ENCODE measurements around the gene SH2D4B.
A peak's percentile ranks its signal among the peaks of the same experiment; 100 is the strongest.

SH2D4B gene

GRCh38 chr10:80537736-80538480, at the start of gene SH2D4B:
SH2D4B (plus strand) TSS chr10:80537902; CDS start chr10:80538332, 430 bp downstream.
- no peak for DNase-seq

GRCh38 chr10:80488539-80489066, 49.1 kb upstream of the SH2D4B start:
- DNase-seq, result no peak

GRCh38 chr10:80489371-80490112, 48.2 kb upstream of the SH2D4B start:
- DNase-seq, result no peak

DNA sequence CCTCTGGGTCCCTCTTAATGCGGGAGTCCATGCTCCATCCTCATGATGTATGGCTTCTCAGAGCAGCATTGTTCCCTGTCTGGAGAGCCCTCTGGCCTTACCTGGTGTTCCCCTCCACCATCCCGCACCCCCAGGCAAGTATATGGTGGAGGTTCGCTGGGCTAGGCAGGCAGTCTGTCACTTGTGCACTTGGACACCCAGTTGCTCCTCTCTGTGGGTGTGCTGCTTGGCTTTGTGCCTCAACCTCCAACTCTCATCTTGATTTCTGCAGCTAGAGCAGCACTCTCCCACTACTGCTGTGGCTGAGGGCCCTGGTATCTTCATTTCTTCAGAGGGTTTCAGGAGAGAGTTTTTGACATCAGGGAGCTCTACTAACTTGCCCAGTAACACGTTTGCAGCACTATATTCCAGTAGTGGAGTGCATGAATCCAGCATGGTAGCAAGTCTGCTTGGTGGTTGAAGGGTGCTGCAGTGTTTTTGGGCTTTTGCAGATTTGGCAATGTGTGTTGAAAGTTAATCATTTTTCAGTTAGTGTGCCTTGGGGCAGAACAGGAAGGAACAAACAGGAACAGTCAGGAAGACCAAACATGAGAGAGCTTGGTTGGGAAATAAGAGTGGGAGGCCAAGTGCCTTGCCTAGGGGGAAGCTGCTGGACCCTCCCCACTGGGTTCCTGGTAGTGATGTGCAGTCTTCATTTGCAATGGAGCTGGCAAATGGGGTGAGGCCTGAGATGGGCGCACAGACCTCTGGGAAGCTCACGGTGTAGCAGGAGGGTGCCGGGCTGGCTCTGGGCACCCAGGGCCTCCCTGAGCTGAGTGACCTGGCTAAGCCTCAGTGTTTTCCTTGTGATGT, 46.2 kb upstream of the SH2D4B start:
- no peak for DNase-seq

DNA sequence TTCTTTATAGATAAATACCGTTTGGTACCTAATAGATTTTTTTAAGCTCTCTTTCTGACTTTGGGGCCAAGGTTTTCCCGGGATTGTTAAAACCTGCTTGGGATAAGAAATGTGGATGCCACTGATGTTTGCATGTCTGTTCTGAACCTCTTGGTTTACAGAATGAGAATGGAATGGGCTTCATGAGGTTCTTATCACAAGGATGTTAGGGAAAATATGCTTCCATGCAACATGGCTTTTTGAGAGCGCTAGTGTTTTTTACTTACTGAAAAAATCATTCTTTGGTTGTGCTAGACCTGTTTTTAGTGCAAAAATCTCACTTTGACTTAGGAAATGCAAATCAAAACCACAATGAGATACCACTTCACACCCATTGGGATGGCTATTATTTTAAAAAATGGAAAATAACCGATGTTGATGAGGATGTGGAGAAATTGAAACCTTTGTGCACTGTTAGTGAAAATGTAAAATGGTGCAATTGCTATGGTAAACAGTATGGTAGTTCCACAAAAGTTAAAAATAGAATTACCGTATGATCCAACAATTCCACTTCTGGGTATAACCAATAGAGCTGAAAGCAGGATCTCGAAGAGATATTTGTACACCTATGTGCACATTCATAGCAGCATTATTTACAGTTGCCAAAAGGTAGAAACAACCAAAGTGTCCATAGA, 44.7 kb upstream of the SH2D4B start:
- DNase-seq, result no peak

DNA sequence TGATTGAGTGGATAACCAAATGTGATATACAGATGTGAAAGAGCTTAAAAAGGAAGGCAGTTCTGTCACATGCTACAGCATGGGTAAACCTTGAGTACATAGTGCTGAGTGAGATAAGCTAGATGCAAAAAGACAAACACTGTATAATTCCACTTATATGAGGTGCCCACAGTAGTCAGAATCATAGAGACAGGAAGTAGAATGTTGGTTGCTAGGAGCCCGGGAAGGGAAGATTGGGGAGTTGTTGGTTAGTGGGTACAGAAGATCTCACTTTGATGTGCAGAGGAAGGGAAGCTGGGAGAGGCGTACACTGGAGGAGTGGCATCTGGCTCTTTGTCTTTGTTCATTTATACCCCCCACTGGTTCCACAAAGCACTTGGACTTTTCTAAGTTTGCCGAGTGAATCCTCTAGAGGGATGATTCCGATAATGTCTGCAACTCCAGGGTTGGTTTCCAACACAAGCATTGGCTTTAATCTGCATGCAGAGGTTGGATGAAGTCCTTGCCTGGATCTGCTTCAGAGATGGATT, 44.1 kb upstream of the SH2D4B start:
- DNase-seq, result no peak

GRCh38 chr10:80496555-80497172, 41.0 kb upstream of the SH2D4B start:
- DNase-seq, result no peak

DNA sequence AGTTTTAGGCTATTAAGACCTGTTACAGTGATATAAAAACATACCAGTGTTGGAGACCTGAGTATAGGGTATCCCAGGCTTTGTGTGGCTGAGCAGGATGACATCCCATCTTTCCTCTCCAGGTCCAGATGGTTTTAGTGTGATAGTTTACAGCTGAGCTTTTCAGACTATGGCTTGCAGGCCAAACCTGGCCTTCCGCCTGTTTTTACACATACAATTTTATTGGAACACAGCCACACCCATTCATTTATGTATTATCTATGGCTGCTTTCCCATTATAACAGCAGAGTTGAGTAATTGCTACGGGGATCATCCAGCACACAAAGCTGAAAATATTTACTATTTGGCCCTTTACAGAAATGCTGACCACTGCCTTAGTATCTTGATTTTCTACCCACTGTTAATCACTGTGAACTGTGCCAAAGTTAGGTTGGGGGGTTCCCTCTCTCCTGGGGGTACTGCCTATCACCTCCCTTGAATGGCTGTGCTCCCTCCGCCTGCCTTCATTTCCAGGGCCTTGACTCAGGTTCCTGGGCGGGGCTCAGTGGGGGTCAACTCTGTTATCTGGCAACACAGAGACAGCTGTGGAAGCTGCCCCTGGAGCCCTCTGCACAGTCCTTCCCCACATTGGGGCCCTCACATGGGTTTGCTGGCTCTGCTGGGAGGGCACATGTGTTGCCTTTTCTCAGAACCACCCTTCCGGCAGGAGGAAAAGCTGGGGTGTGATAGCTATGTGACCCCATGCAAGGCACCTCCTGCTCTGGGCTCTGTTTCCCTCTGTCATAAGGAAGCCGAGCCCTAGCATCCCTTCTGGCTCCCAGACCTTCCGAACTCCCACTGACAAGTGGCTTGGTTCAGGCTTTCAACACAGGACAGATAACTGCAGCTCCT, 40.3 kb upstream of the SH2D4B start:
- DNase-seq, result no peak

GRCh38 chr10:80498078-80498832, 39.4 kb upstream of the SH2D4B start:
- no peak for DNase-seq

GRCh38 chr10:80498833-80499741, 38.6 kb upstream of the SH2D4B start:
- peak; percentile 84 for DNase-seq

GRCh38 chr10:80500572-80501380, 36.9 kb upstream of the SH2D4B start:
- peak; percentile 58 for DNase-seq

- DNase-seq, result no peak
These were observed 36.3 kb upstream of the SH2D4B start for GRCh38 chr10:80501381-80501912.

- DNase-seq, result no peak
These were observed 35.7 kb upstream of the SH2D4B start for GRCh38 chr10:80501913-80502521.

DNA sequence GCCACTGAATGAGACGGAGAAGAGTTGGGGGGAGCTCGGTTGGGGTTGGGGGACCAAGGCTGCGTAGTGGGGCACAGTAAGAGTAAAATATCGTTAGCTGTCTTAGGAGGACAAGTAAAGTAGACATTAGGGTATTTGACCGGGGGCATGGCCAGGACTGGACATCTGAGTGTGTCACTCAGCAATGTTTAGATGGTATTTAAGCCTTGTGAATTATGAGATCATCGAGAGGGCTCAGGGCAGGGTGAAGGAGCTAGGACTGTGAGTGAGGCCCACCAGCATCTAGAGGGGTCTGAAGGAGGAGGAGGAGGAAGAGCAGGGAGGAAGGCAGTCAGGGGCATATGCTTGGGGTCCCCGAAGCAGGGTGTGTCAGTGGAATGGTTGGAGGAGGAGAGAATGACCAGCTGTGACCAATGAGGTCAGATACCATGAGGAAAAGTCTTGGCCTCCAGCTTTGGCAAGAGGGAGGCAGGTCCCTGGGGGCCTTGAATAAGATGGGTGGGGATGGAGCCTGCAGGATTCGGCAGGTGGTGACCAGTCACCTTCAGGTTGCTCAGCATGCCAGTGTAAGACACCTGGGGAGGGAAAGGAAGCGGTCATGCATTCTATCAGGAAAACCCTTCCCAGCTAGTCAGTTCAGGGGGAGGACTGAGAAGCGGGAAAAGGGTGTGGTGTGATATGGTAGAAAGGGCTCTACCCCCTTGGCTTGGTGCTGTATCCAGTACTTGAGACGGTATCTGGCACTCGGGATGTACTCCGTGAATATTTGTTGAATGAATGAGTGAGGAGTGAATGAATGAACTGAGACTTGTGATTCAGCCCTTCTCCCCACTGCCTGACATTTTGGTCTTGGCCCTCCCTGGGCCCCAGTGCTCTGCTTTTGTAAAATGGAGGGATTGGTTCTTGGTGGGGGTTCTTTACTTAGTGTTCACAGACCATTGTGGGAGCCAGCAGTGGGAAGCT, 34.8 kb upstream of the SH2D4B start:
- DNase-seq, result no peak

DNA sequence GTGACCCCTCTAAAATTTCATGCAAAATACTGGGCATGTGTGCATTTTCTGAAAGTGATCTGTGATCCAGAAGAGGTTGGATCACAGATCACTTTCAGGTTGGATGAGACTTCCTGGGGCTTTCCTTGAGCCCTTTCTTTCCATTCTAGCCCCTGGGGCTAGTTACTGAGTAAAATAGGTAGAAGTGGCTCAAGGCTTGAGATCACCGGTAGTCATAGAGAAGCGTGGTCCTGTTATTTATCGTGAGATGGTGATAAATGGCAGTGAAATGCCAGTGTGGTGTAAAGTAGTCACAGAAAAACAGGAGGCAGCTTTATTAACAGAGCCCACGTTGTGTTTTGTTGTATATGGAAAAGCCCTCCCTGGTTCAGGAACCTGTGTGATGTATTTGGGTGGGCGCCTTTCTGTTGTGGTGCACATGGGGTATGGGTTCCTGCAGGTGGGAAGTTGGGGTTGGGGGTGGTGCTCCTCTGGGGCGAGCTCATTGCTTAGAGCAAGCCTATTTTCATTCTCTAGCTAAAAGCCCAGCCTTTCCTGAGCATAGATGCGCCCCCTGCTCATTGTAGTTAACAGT, 34.0 kb upstream of the SH2D4B start:
- no peak for DNase-seq
